Activated CD4-positive, alpha-beta memory T cell treated with anti-CD3 and anti-CD28 coated beads, Interleukin-2, amount 10 ng/mL, durations not matched to agents 7 days and 5 days (primary cell): ENCODE results near the gene GTPBP3. TPM values are rescaled to one million over a fixed set of nuclear protein-coding genes. Genes with fewer than 3 reads are reported as not detected.

Experiments used
- CTCF ChIA-PET: fragments of 350-600 bp; sonication (Branson Sonifier 250); formaldehyde crosslinking; loops from one replicate; lab custom pipeline; 2021; ENCODE audit warnings: antibody characterized with exemption, inconsistent platforms; lab: Charles Lee
- POLR2A ChIA-PET: fragments of 350-600 bp; sonication (Branson Sonifier 250); formaldehyde crosslinking; loops from one replicate; lab custom pipeline; 2021; ENCODE audit warnings: antibody characterized with exemption; lab: Charles Lee
- DNase-seq: peaks from one replicate; pipeline ENCODE4 v3.0.0-alpha.2; 2020
- H3K27ac Mint-ChIP-seq: one replicate; pipeline ENCODE4 v1.8.0; 2021; ENCODE audit warnings: mild to moderate bottlenecking, mixed read lengths
- H3K27me3 Mint-ChIP-seq: one replicate; pipeline ENCODE4 v1.8.0; 2021; ENCODE audit warnings: mixed read lengths
- H3K36me3 Mint-ChIP-seq: one replicate; pipeline ENCODE4 v1.8.0; 2021; ENCODE audit warnings: low read depth, mixed read lengths
- H3K4me1 Mint-ChIP-seq: one replicate; pipeline ENCODE4 v1.8.0; 2021; ENCODE audit warnings: mixed read lengths
- H3K4me3 Mint-ChIP-seq: one replicate; pipeline ENCODE4 v1.8.0; 2021; ENCODE audit warnings: mild to moderate bottlenecking, mixed read lengths
- H3K9me3 Mint-ChIP-seq: one replicate; pipeline ENCODE4 v1.8.0; 2021; ENCODE audit warnings: mixed read lengths
- total RNA-seq, 2 experiments: library from RNA; stranded (reverse); gene quantifications; one replicate each; pipeline ENCODE4 v1.2.3, GENCODE V29; 2021

The GTPBP3 gene
- total RNA-seq, 2 experiments from 2014 or later = 30.2 to 34.2 TPM

DNA sequence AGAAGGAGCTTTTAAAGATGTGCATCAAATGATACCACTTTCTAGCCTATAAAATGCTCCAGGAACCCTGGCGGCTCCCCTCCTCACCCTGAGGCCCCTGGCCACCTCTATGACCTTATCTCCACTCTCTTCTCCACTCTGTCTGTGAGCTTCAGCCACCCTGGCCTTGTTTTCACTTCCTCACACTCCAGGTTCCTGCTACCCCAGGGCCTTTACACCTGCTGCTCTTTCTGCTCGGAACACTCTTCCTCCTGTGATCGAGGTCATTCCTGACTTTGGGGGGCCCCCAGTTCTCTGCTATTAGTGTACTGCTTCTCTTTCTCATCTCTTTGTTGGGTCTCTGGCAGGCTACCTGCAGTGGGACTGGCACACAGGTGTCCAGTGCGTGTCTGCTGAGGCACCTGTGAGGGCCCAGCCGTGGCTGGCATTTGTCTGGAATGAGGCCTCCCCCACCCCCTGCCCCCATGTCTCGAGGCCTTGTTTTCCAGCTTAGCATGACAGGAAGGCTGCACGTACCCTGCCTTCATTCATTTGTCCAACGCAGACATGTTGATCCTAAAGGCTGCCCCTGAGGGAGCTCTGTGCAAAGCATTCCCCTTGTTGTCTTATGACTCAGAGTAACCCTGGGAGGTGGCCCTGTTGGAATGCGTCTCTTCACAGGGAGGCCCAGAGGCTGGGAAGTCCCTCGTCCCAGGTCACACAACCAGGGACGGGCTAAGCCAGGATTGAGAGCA lies 25.7 kb upstream of the GTPBP3 start:
- Mint-ChIP-seq H3K36me3 (peaks cover 32% of the 10 kb centered on the region), H3K27ac (no peak overlapping the region), H3K27me3 (no peaks in the 10 kb centered on the region), H3K4me3 (peak overlapping the region; percentile 98), H3K9me3 (no peaks in the 10 kb centered on the region), H3K4me1 (peaks cover 50% of the 10 kb centered on the region)
- no peak for DNase-seq
- CTCF ChIA-PET = interaction anchor here (0.9 kb wide), 1 partner anchor 17 kb away, joined by 3 read pairs; no protein-coding TSS in a partner anchor
- POLR2A ChIA-PET = interaction anchor here (1.7 to 4.0 kb wide), 2 partner anchors 10 to 21 kb away, joined by 5 to 47 read pairs; partner anchors contain the start of gene ANO8

GRCh38 chr19:17312189-17313113 lies 24.9 kb upstream of the GTPBP3 start:
- no peaks in the 10 kb centered on the region for H3K9me3 Mint-ChIP-seq
- H3K4me3 Mint-ChIP-seq = no peak overlapping the region
- ChIA-PET POLR2A (interaction anchor here (0.7 to 1.7 kb wide), 4 partner anchors 10 to 24 kb away, joined by 3 to 5 read pairs (median 4); no protein-coding TSS in a partner anchor), CTCF (interaction anchor here (0.9 kb wide), 1 partner anchor 16 kb away, joined by 3 read pairs; no protein-coding TSS in a partner anchor)
- H3K4me1 Mint-ChIP-seq = peaks cover 51% of the 10 kb centered on the region
- DNase-seq = no peak
- H3K27me3 Mint-ChIP-seq = no peaks in the 10 kb centered on the region
- no peak overlapping the region for H3K27ac Mint-ChIP-seq
- peaks cover 32% of the 10 kb centered on the region for H3K36me3 Mint-ChIP-seq

GRCh38 chr19:17314007-17314593 lies 23.3 kb upstream of the GTPBP3 start:
- peaks cover 35% of the 10 kb centered on the region for H3K36me3 Mint-ChIP-seq
- no peaks in the 10 kb centered on the region for H3K9me3 Mint-ChIP-seq
- H3K27ac Mint-ChIP-seq = no peak overlapping the region
- peaks cover 47% of the 10 kb centered on the region for H3K4me1 Mint-ChIP-seq
- POLR2A ChIA-PET = interaction anchor here (1.4 kb wide), 1 partner anchor 15 kb away, joined by 5 read pairs; no protein-coding TSS in a partner anchor
- no peak for DNase-seq
- no peaks in the 10 kb centered on the region for H3K27me3 Mint-ChIP-seq
- CTCF ChIA-PET = no interaction called here
- H3K4me3 Mint-ChIP-seq = no peak overlapping the region

GRCh38 chr19:17318966-17319365 lies 18.4 kb upstream of the GTPBP3 start:
- Mint-ChIP-seq H3K4me1 (peaks cover 26% of the 10 kb centered on the region), H3K27ac (peak overlapping the region; percentile 47), H3K4me3 (no peak overlapping the region), H3K27me3 (no peaks in the 10 kb centered on the region), H3K9me3 (no peaks in the 10 kb centered on the region), H3K36me3 (peaks cover 45% of the 10 kb centered on the region)
- CTCF ChIA-PET = no interaction called here
- POLR2A ChIA-PET = interaction anchor here (1.0 kb wide), 2 partner anchors 9 kb away, joined by 3 to 5 read pairs; no protein-coding TSS in a partner anchor
- DNase-seq = no peak

DNA sequence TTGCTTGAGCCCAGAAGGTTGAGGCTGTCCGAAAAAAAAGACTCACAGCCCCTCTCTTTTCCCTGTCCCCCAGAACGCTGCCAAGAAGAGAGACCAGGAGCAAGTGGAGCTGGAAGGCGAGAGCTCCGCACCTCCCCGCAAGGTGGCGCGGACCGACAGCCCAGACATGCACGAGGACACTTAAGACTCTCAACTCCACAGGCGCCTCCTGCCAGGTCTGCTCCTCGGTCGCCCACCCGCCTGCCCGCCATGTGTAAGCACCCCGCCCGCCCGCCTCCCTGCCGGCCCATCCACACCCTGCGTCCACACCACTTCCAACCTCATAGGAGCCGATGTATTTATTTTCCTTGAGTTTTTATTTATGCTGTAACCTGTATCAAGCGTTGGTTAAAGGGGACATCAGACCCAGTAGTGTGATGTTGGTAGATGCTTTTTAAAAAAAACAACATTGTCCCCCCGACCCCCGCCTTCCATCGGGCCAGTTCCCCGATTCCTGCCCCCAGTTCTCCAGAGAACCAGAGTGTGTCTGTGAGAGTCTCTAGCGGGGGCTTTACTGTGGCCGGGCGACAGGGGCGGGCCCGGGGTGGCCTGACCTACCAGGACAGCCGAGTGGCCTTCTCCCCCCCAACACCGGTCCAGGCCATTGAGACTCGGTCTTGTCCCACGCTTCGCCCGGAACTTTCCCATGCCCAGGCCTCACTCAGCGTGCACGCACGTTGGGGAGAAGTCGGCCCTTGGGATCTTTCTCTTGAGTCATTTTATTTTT lies 17.7 kb upstream of the GTPBP3 start:
- CTCF ChIA-PET = no interaction called here
- POLR2A ChIA-PET = interaction anchor here (1.0 kb wide), 2 partner anchors 8 to 9 kb away, joined by 3 to 5 read pairs; no protein-coding TSS in a partner anchor
- Mint-ChIP-seq H3K27ac (no peak overlapping the region), H3K4me1 (peaks cover 26% of the 10 kb centered on the region), H3K4me3 (no peak overlapping the region), H3K9me3 (no peaks in the 10 kb centered on the region), H3K27me3 (no peaks in the 10 kb centered on the region), H3K36me3 (peaks cover 38% of the 10 kb centered on the region)
- no peak for DNase-seq

DNA sequence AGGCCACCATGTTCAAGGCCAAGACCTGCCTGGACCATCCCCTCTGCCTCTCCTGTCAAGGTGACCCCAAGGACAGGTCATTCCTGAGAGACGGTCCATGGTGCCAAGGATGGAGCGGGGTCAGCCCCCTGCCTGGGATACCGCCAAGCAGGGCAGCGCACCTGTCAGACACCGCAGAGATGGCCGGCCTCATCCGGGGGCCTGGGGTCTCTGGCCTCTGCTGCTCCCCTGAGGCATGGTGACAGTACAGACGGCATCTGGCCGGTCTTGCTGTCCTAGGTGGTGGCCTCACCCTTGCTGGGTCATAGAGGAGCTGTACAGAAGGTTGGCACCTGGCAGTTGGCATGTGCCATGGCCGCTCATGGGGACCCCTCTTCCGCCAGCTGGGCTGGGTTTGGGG lies 16.9 kb upstream of the GTPBP3 start:
- CTCF ChIA-PET = interaction anchor here (1.5 kb wide), 1 partner anchor 11 kb away, joined by 3 read pairs; the partner anchor contains the start of gene DDA1
- Mint-ChIP-seq H3K4me3 (no peak overlapping the region), H3K9me3 (no peaks in the 10 kb centered on the region), H3K4me1 (peaks cover 25% of the 10 kb centered on the region), H3K27ac (no peak overlapping the region), H3K36me3 (peaks cover 36% of the 10 kb centered on the region), H3K27me3 (no peaks in the 10 kb centered on the region)
- POLR2A ChIA-PET = interaction anchor here (1.3 to 4.9 kb wide), 2 partner anchors 10 to 13 kb away, joined by 3 to 21 read pairs; no protein-coding TSS in a partner anchor
- DNase-seq = no peak

DNA sequence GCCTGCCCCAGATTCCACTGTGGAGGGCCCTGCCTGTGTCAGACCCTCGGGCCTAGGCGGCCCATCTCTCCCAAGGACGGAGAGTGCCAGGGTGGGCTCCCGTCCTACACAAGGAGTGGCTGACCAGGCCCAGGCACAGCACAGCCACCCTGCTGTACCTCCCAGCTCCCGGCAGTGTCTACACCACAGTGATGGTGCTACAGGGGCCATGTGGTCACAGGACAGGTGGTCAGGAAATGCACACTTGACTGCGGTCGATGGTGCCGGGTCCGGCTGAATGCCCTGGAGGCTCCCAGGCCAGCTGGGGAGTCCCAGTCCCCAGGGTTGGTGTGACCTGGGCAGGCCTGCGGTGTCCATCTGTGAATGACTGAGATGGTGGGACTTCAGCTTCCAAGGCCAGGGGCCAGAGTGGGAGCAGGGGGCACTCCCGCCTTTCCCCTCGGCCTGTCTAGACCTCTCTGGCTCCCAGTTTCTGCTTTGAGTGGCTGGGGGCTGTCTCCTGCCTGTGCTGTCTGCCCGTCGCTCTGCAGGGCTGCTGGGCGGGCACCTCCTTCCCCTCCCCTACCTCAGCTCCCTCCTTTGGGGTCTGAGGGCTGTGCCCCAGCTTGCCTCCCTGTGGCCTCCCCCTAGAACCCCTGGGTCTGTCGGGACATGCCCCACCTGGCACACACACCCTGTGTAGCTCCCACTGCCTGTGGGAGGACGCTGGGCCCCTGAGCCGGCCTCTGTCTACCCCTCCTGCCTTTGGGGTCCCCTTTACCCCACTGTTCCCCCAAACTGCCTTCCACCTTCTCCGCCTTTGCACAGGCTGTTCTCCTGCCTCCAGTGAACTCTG lies 15.5 kb upstream of the GTPBP3 start:
- H3K4me1 Mint-ChIP-seq = peaks cover 13% of the 10 kb centered on the region
- no peaks in the 10 kb centered on the region for H3K9me3 Mint-ChIP-seq
- no peak for DNase-seq
- ChIA-PET CTCF (interaction anchor here (0.6 to 1.5 kb wide), 2 partner anchors 12 to 63 kb away, joined by 3 to 4 read pairs; partner anchors contain the start of gene DDA1), POLR2A (interaction anchor here (0.7 to 4.9 kb wide), 5 partner anchors 8 to 12 kb away, joined by 3 to 21 read pairs (median 3); partner anchors contain the start of gene DDA1)
- H3K4me3 Mint-ChIP-seq = no peak overlapping the region
- H3K36me3 Mint-ChIP-seq = peaks cover 28% of the 10 kb centered on the region
- no peak overlapping the region for H3K27ac Mint-ChIP-seq
- no peaks in the 10 kb centered on the region for H3K27me3 Mint-ChIP-seq

DNA sequence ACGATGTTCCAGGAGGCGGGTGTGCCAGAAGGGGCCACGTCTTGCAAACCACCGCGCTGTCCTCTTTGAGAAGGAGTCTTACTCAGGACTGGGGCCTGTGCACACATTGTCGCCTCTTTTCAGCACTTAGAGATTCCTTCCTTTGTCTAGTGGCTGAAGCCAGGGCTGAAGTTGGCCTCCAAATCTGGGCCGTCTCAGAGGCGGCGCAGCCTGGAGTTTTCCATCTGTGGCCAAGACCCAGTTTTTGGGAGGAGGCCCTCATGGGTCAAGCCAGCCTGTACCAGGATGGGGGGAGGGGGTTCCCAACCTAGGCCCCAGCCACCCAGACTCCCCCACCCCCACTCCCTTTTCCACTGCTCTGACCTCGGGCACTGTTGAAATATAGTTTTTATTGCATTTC lies 14.5 kb upstream of the GTPBP3 start:
- POLR2A ChIA-PET = interaction anchor here (4.9 kb wide), 1 partner anchor 10 kb away, joined by 21 read pairs; no protein-coding TSS in a partner anchor
- H3K27ac Mint-ChIP-seq = no peak overlapping the region
- peaks cover 28% of the 10 kb centered on the region for H3K36me3 Mint-ChIP-seq
- peaks cover 5% of the 10 kb centered on the region for H3K4me1 Mint-ChIP-seq
- H3K27me3 Mint-ChIP-seq = peaks cover 1% of the 10 kb centered on the region
- H3K9me3 Mint-ChIP-seq = no peaks in the 10 kb centered on the region
- CTCF ChIA-PET = no interaction called here
- no peak for DNase-seq
- no peak overlapping the region for H3K4me3 Mint-ChIP-seq

- H3K4me1 Mint-ChIP-seq = peaks cover 5% of the 10 kb centered on the region
- H3K9me3 Mint-ChIP-seq = no peaks in the 10 kb centered on the region
- peaks cover 2% of the 10 kb centered on the region for H3K27me3 Mint-ChIP-seq
- H3K4me3 Mint-ChIP-seq = no peak overlapping the region
- POLR2A ChIA-PET = interaction anchor here (2.2 to 4.9 kb wide), 2 partner anchors 10 to 15 kb away, joined by 10 to 21 read pairs; partner anchors contain the start of gene DDA1
- DNase-seq = no peak
- H3K27ac Mint-ChIP-seq = no peak overlapping the region
- CTCF ChIA-PET = no interaction called here
- H3K36me3 Mint-ChIP-seq = peaks cover 28% of the 10 kb centered on the region
Observed at GRCh38 chr19:17323300-17323963, 13.9 kb upstream of the GTPBP3 start.

DNA sequence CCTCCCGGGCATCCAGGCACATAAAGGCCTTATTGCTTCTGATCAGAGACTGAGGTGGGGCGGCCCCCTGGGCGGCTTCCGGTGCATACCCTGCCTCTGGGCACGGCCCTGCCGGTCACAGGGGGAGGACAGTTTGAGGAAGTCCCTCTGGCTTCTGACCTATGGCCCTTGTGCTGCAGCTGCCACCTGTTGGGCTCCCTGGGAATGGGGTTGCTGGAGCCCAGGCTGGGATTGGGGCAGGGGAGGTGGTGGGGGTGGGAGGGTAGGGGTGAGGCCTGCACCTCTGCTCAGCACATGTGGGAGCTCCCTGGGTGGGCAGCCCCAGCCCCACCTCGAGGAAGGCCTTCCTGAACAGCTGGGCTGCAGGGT lies 13.4 kb upstream of the GTPBP3 start:
- peaks cover 2% of the 10 kb centered on the region for H3K27me3 Mint-ChIP-seq
- ChIA-PET POLR2A (interaction anchor here (1.0 to 4.9 kb wide), 4 partner anchors 9 to 21 kb away, joined by 4 to 21 read pairs (median 7); partner anchors contain the start of genes ABHD8 and DDA1), CTCF (no interaction called here)
- H3K36me3 Mint-ChIP-seq = peaks cover 26% of the 10 kb centered on the region
- H3K9me3 Mint-ChIP-seq = no peaks in the 10 kb centered on the region
- H3K4me1 Mint-ChIP-seq = peaks cover 5% of the 10 kb centered on the region
- H3K27ac Mint-ChIP-seq = no peak overlapping the region
- DNase-seq = no peak
- no peak overlapping the region for H3K4me3 Mint-ChIP-seq
